Gastrocnemius medialis (tissue), 4 donors: Measurements from ENCODE around the gene RNASEH2A.

ENCODE experiments used
- POLR2A ChIP-seq, 2 donors: fragments of 450-650 bp; IDR thresholded peaks; one replicate each; pipeline ENCODE4 v1.6.1; 2017; ENCODE audit warnings: antibody characterized with exemption in 2 of 2, mild to moderate bottlenecking in 2 of 2, moderate library complexity in 2 of 2
- TF ChIP-seq, protein P1 (sequence below), 5 experiments: fragments of 450-650 bp in 3 of 5; fragments of 200-600 bp in 2 of 5; sonication (generic) in 2 of 5; IDR thresholded peaks in 4 of 5; conservative IDR thresholded peaks in 1 of 5; 1 replicate in 4 of 5; 2 replicates in 1 of 5; pipeline ENCODE4 v1.5.1; 2016 to 2019; ENCODE audit warnings: antibody characterized with exemption in 5 of 5, mild to moderate bottlenecking in 3 of 5, moderate library complexity in 3 of 5

- TF ChIP-seq, protein P1, sequence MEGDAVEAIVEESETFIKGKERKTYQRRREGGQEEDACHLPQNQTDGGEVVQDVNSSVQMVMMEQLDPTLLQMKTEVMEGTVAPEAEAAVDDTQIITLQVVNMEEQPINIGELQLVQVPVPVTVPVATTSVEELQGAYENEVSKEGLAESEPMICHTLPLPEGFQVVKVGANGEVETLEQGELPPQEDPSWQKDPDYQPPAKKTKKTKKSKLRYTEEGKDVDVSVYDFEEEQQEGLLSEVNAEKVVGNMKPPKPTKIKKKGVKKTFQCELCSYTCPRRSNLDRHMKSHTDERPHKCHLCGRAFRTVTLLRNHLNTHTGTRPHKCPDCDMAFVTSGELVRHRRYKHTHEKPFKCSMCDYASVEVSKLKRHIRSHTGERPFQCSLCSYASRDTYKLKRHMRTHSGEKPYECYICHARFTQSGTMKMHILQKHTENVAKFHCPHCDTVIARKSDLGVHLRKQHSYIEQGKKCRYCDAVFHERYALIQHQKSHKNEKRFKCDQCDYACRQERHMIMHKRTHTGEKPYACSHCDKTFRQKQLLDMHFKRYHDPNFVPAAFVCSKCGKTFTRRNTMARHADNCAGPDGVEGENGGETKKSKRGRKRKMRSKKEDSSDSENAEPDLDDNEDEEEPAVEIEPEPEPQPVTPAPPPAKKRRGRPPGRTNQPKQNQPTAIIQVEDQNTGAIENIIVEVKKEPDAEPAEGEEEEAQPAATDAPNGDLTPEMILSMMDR (IDR thresholded peaks at IDR 0.05 in 4 of 5, conservative IDR thresholded peaks at IDR 0.05 in 1 of 5), result no peak
- TF ChIP-seq POLR2A (IDR thresholded peaks at IDR 0.05), result no peak
Measured at GRCh38 chr19:12834566-12834943, 28.2 kb downstream of the RNASEH2A start, which contains the start of gene RTBDN.
